ENCODE data around the gene ZNF212. TPM values are rescaled to one million over a fixed set of nuclear protein-coding genes. Genes with fewer than 3 reads are reported as not detected.

Gene ZNF212
- total RNA-seq, 3 donors from 2014 or later (not counting 1 experiment from before 2014, with no cell fraction given) = 11.2 to 23.7 (median 17.0) TPM

- Mint-ChIP-seq H3K27me3 (ENCODE audit: low read depth in 2 of 2) (no peaks in the 10 kb centered on the region), H3K27ac (no peak overlapping the region), H3K9me3 (no peaks in the 10 kb centered on the region), H3K36me3 (no peaks in the 10 kb centered on the region), H3K4me1 (peaks cover 34 to 43% of the 10 kb centered on the region in 2 donors), H3K4me3 (no peak overlapping the region)
- Histone ChIP-seq H3K27ac (ENCODE audit: low read length) (no peak overlapping the region), H3K36me3 (ENCODE audit: control insufficient read depth, insufficient read depth, low read length) (peaks cover 16% of the 10 kb centered on the region), H3K4me3 (ENCODE audit: low read length) (no peak overlapping the region), H3K9me3 (ENCODE audit: control insufficient read depth, insufficient read depth, low read length) (no peaks in the 10 kb centered on the region), H3K27me3 (ENCODE audit: control insufficient read depth, insufficient read depth, low read length) (no peaks in the 10 kb centered on the region), H3K4me1 (ENCODE audit: control insufficient read depth, insufficient read depth, low read length) (peaks cover 28% of the 10 kb centered on the region)
- ATAC-seq (no peak), DNase-seq (no peak)
- TF ChIP-seq CTCF (IDR thresholded peaks at IDR 0.05) = no peak
- intact Hi-C loops (cut with micrococcal nuclease) = no loop called here
- WGBS (ENCODE audit: insufficient coverage) = 97% methylated on average over 3 of the region's 3 CpGs
These were observed 43.9 kb downstream of the ZNF212 start for GRCh38 chr7:149283321-149283720.

GRCh38 chr7:149284343-149284742, 44.9 kb downstream of the ZNF212 start:
- H3K27me3 ChIP-seq (ENCODE audit: control insufficient read depth, insufficient read depth, low read length) = no peaks in the 10 kb centered on the region
- H3K36me3 ChIP-seq (ENCODE audit: control insufficient read depth, insufficient read depth, low read length) = peaks cover 8% of the 10 kb centered on the region
- peak overlapping the region; percentile 9 for H3K4me3 ChIP-seq (ENCODE audit: low read length)
- intact Hi-C loops (cut with micrococcal nuclease) = loop anchor here (2.0 kb wide), 1 partner anchor 22 kb away; the partner anchor contains the start of gene ZNF783
- Mint-ChIP-seq H3K4me1 (peaks cover 34 to 43% of the 10 kb centered on the region in 2 donors), H3K27ac (peak overlapping the region; percentile 31 to 88), H3K9me3 (no peaks in the 10 kb centered on the region), H3K4me3 (peak overlapping the region; percentile 90), H3K27me3 (ENCODE audit: low read depth in 2 of 2) (no peaks in the 10 kb centered on the region), H3K36me3 (no peaks in the 10 kb centered on the region)
- TF ChIP-seq CTCF (IDR thresholded peaks at IDR 0.05) = no peak
- peaks cover 28% of the 10 kb centered on the region for H3K4me1 ChIP-seq (ENCODE audit: control insufficient read depth, insufficient read depth, low read length)
- H3K9me3 ChIP-seq (ENCODE audit: control insufficient read depth, insufficient read depth, low read length) = no peaks in the 10 kb centered on the region
- 11% methylated on average over 3 of the region's 3 CpGs for WGBS (ENCODE audit: insufficient coverage)
- ATAC-seq (no peak), DNase-seq (peak in 1 of 2 donors; percentile 81)
- H3K27ac ChIP-seq (ENCODE audit: low read length) = no peak overlapping the region

GRCh38 chr7:149284850-149285585, 45.6 kb downstream of the ZNF212 start:
- DNase-seq (peak; percentile 97 to 99), ATAC-seq (peak; percentile 98 to 99 (median 99))
- intact Hi-C loops (cut with micrococcal nuclease) = loop anchor here (2.0 kb wide), 1 partner anchor 22 kb away; the partner anchor contains the start of gene ZNF783
- H3K4me3 ChIP-seq (ENCODE audit: low read length) = peak overlapping the region; percentile 54
- TF ChIP-seq CTCF (IDR thresholded peaks at IDR 0.05) = no peak
- no peaks in the 10 kb centered on the region for H3K27me3 ChIP-seq (ENCODE audit: control insufficient read depth, insufficient read depth, low read length)
- no peak overlapping the region for H3K27ac ChIP-seq (ENCODE audit: low read length)
- peak overlapping the region; percentile 90 for H3K4me3 Mint-ChIP-seq
- WGBS (ENCODE audit: insufficient coverage) = 3% methylated on average over 66 of the region's 66 CpGs
- H3K36me3 Mint-ChIP-seq = no peaks in the 10 kb centered on the region
- peak overlapping the region; percentile 31 to 88 for H3K27ac Mint-ChIP-seq
- no peaks in the 10 kb centered on the region for H3K9me3 ChIP-seq (ENCODE audit: control insufficient read depth, insufficient read depth, low read length)
- H3K36me3 ChIP-seq (ENCODE audit: control insufficient read depth, insufficient read depth, low read length) = peaks cover 8% of the 10 kb centered on the region
- peaks cover 28% of the 10 kb centered on the region for H3K4me1 ChIP-seq (ENCODE audit: control insufficient read depth, insufficient read depth, low read length)
- no peaks in the 10 kb centered on the region for H3K27me3 Mint-ChIP-seq (ENCODE audit: low read depth in 2 of 2)
- H3K9me3 Mint-ChIP-seq = no peaks in the 10 kb centered on the region
- peaks cover 34 to 43% of the 10 kb centered on the region in 2 donors for H3K4me1 Mint-ChIP-seq

Data from natural killer cell (primary cell).